HAP-1 (cell line): Measurements from ENCODE around the gene TBC1D22A.

Experiments
- DNase-seq, 2 experiments: peaks; one replicate each; pipeline ENCODE4 v3.0.0-alpha.2; 2016 to 2020; ENCODE audit warnings: low spot score in 2 of 2
- H3K27me3 ChIP-seq: fragments of 250-450 bp; sonication (Bioruptor Pico); 2 replicates; pipeline ENCODE4 v1.5.1; 2020; ENCODE audit warnings: low read depth, mild to moderate bottlenecking, moderate library complexity
- H3K36me3 ChIP-seq: fragments of 250-450 bp; sonication (Bioruptor Pico); replicated peaks from 2 replicates; pipeline ENCODE4 v1.5.1; 2020; ENCODE audit warnings: mild to moderate bottlenecking
- H3K4me1 ChIP-seq: fragments of 250-450 bp; sonication (Bioruptor Pico); 2 replicates; pipeline ENCODE4 v1.5.1; 2020; ENCODE audit warnings: mild to moderate bottlenecking
- H3K4me3 ChIP-seq: fragments of 250-450 bp; sonication (Bioruptor Pico); 2 replicates; pipeline ENCODE4 v1.5.1; 2020; ENCODE audit warnings: mild to moderate bottlenecking, moderate library complexity
- H3K9me3 ChIP-seq: fragments of 250-450 bp; sonication (Bioruptor Pico); 2 replicates; pipeline ENCODE4 v1.5.1; 2020; ENCODE audit warnings: mild to moderate bottlenecking, moderate library complexity
- in situ Hi-C: fragments of 300-500 bp; cut with MboI; formaldehyde crosslinking; loops from 3 replicates; pipeline ENCODE4 v1.14.3; 2020; ENCODE audit warnings: low sequenced_read_pairs, inconsistent platforms, mixed read lengths

The TBC1D22A gene

GRCh38 chr22:47060718-47061117 is 298.3 kb downstream of the TBC1D22A start:
- H3K4me3 ChIP-seq: no peak overlapping the region
- no peaks in the 10 kb centered on the region for H3K36me3 ChIP-seq
- no peaks in the 10 kb centered on the region for H3K9me3 ChIP-seq
- no peak for DNase-seq
- no peaks in the 10 kb centered on the region for H3K27me3 ChIP-seq
- no peaks in the 10 kb centered on the region for H3K4me1 ChIP-seq
- in situ Hi-C loops: no loop called here

DNA sequence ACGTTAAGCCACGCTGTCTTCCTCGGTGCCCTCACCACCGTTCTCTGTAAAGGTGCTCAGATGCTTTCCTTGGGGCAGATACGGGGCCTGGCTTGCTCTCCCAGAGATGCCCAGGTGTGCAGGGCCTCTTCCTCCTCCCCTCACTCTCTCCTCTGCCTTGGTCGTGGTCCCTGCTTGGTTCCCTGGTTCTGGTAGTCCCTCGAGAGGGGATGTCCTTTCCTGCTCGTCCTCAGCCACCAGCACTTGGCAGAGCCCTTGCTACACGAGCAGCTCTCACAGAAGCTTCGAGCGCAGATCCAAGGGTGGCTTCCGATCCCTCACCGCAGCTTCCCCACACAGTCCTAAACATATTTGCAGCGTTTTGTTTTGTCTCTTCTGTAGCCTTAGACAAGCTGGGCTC is 298.8 kb downstream of the TBC1D22A start:
- no peak overlapping the region for H3K4me3 ChIP-seq
- in situ Hi-C loops: no loop called here
- no peaks in the 10 kb centered on the region for H3K4me1 ChIP-seq
- no peaks in the 10 kb centered on the region for H3K27me3 ChIP-seq
- no peak for DNase-seq
- no peaks in the 10 kb centered on the region for H3K9me3 ChIP-seq
- no peaks in the 10 kb centered on the region for H3K36me3 ChIP-seq

DNA sequence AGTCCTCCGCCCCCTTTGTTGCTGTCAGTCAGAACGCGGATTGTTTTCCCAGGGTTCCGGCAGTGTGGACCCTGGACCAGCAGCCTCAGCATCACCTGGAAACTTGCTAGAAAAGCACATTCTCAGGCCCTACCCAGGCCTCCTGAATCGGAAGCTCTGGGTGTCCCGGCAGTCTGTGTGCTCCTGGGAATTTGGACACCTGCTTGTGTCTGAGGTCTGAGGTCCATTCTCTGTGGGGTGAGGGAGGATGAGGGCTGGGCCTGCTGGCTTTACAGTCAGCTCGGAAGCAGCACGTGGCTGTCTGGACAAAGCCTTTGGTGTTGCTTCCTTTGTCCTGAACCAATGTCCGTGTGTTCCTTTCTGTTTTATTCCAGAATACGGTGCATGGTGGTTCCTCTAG is 299.7 kb downstream of the TBC1D22A start:
- in situ Hi-C loops: no loop called here
- no peak for DNase-seq

GRCh38 chr22:47063071-47063509 is 300.6 kb downstream of the TBC1D22A start:
- H3K36me3 ChIP-seq: no peaks in the 10 kb centered on the region
- H3K27me3 ChIP-seq: no peaks in the 10 kb centered on the region
- H3K4me1 ChIP-seq: peaks cover 15% of the 10 kb centered on the region
- no peak overlapping the region for H3K4me3 ChIP-seq
- in situ Hi-C loops: no loop called here
- no peak for DNase-seq
- H3K9me3 ChIP-seq: no peaks in the 10 kb centered on the region

More for the DNA sequence above, 299.7 kb downstream of the TBC1D22A start:
- Histone ChIP-seq H3K27me3 (no peaks in the 10 kb centered on the region), H3K4me1 (peaks cover 8% of the 10 kb centered on the region), H3K4me3 (no peak overlapping the region), H3K9me3 (no peaks in the 10 kb centered on the region), H3K36me3 (no peaks in the 10 kb centered on the region)

DNA sequence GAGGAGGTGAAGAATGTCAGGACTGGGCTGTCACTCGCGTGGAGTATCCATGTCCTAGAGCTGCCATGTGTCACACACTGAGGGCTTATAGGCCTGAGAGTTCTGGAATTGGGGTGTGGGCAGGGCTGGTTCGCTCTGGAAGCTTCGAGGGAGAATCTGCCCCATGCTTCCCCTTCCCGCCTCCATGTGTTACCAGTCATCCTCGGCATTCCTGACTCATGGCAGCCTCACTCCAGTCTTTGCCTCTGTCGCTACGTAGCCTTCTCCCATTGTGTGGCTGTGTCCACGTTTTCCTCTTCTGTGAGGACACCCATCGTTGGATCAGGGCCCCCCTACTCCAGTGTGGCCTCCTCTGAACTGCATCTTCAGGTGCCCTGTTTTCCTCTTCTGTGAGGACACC is 301.2 kb downstream of the TBC1D22A start:
- Histone ChIP-seq H3K4me1 (peaks cover 21% of the 10 kb centered on the region), H3K36me3 (no peaks in the 10 kb centered on the region), H3K9me3 (no peaks in the 10 kb centered on the region), H3K27me3 (no peaks in the 10 kb centered on the region), H3K4me3 (no peak overlapping the region)
- DNase-seq: no peak
- in situ Hi-C loops: no loop called here

DNA sequence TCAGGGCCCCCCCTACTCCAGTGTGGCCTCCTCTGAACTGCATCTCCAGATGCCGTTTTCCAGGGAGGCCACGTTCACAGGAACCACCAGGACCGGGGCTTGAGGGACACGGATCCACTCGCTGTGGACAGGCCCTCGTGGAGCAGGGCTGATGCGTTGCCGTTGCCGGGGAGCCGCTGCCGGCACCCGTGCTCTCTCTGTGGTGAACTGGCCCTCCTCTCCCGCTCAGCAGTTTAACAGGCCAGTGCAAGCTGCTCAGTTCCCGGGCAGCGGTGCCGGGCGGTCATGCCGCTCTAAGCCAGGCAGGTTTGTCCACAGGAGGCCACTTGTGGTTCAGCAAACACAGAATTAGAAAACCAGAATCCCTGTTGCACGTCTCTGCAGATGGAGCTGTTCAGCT is 301.6 kb downstream of the TBC1D22A start:
- no peaks in the 10 kb centered on the region for H3K27me3 ChIP-seq
- H3K36me3 ChIP-seq: no peaks in the 10 kb centered on the region
- in situ Hi-C loops: no loop called here
- DNase-seq: no peak
- H3K4me3 ChIP-seq: no peak overlapping the region
- no peaks in the 10 kb centered on the region for H3K9me3 ChIP-seq
- H3K4me1 ChIP-seq: peaks cover 24% of the 10 kb centered on the region

DNA sequence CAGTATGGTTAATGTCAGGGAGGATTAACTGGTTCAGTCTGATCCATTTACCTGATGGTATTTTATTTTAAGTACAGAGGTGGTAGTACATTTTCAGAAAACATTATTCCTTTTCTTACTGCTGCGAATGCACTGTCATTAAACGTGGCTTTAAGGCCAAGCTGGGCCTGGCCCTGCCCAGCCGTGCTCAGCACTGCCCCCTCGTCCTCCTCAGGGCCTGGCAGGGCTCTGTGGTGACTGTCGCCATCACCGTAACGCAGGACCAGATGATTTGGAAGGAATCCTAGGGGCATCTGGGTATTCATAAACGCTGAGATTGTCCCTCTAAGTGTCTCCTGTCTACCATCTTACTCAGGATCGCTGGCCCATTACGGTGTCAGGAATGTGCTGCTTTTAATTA is 302.0 kb downstream of the TBC1D22A start:
- Histone ChIP-seq H3K4me1 (peaks cover 24% of the 10 kb centered on the region), H3K9me3 (no peaks in the 10 kb centered on the region), H3K4me3 (no peak overlapping the region), H3K36me3 (no peaks in the 10 kb centered on the region), H3K27me3 (no peaks in the 10 kb centered on the region)
- in situ Hi-C loops: no loop called here
- DNase-seq: no peak

- Histone ChIP-seq H3K27me3 (no peaks in the 10 kb centered on the region), H3K4me1 (peaks cover 25% of the 10 kb centered on the region), H3K36me3 (no peaks in the 10 kb centered on the region), H3K4me3 (no peak overlapping the region), H3K9me3 (no peaks in the 10 kb centered on the region)
- in situ Hi-C loops: no loop called here
- peak in 1 of 2 experiments; percentile 7 for DNase-seq
Observed at GRCh38 chr22:47065756-47066615, 303.5 kb downstream of the TBC1D22A start.

DNA sequence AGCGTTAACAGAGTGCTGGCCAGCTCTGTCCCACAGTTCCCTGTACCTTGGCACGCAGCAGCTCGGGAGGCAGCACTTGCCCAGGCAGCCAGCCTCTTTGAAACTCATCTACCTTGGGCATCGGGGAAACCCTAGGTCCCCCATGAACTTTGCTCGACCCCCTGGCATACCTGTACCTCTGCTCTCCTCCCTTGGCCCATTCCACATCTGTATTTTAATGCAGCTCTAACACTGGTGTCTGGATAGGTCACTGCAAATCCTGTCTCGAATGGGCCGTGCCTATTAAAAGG is 304.1 kb downstream of the TBC1D22A start:
- Histone ChIP-seq H3K9me3 (no peaks in the 10 kb centered on the region), H3K27me3 (no peaks in the 10 kb centered on the region), H3K4me1 (peaks cover 31% of the 10 kb centered on the region), H3K36me3 (no peaks in the 10 kb centered on the region), H3K4me3 (no peak overlapping the region)
- DNase-seq: no peak
- in situ Hi-C loops: no loop called here

DNA sequence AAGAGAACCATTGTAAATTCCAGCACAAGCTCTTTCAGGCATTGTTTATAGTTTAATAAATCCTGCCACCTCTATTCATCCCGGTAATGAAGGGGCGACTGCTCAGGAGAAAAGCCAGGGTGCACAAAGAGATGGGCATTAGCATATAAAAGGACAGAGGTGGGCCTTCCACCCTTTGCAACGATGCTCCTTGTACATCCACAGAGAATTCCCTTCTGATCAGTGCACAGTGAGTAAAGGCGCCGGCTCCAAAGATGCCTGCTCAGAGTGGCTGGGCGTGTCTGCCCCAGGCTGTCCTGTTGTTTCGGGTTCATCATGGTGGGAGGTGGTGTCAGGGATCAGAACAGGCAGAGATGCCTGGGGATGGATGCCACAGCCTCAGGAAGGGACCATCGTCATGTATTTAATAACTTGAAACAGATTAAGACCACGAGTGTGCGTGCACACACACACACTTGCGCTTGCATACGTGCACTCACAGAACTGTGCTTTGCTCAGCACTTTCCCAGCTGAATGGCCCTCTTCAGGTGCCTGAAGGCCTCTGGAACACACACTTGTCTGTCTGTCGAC is 305.0 kb downstream of the TBC1D22A start:
- DNase-seq: peak; percentile 92 to 99
- H3K4me1 ChIP-seq: peaks cover 34% of the 10 kb centered on the region
- H3K36me3 ChIP-seq: no peaks in the 10 kb centered on the region
- H3K27me3 ChIP-seq: no peaks in the 10 kb centered on the region
- H3K4me3 ChIP-seq: no peak overlapping the region
- in situ Hi-C loops: no loop called here
- no peaks in the 10 kb centered on the region for H3K9me3 ChIP-seq

- no peaks in the 10 kb centered on the region for H3K36me3 ChIP-seq
- H3K27me3 ChIP-seq: no peaks in the 10 kb centered on the region
- DNase-seq: no peak
- peaks cover 40% of the 10 kb centered on the region for H3K4me1 ChIP-seq
- in situ Hi-C loops: no loop called here
- no peaks in the 10 kb centered on the region for H3K9me3 ChIP-seq
- H3K4me3 ChIP-seq: no peak overlapping the region
Observed at GRCh38 chr22:47067911-47068625, 305.6 kb downstream of the TBC1D22A start.

- H3K27me3 ChIP-seq: no peaks in the 10 kb centered on the region
- no peak for DNase-seq
- in situ Hi-C loops: no loop called here
- H3K4me3 ChIP-seq: no peak overlapping the region
- H3K9me3 ChIP-seq: no peaks in the 10 kb centered on the region
- H3K36me3 ChIP-seq: no peaks in the 10 kb centered on the region
- peaks cover 40% of the 10 kb centered on the region for H3K4me1 ChIP-seq
Observed at GRCh38 chr22:47068626-47068996, 306.2 kb downstream of the TBC1D22A start.

GRCh38 chr22:47069270-47069669 is 306.8 kb downstream of the TBC1D22A start:
- Histone ChIP-seq H3K27me3 (no peaks in the 10 kb centered on the region), H3K36me3 (no peaks in the 10 kb centered on the region), H3K4me3 (no peak overlapping the region), H3K9me3 (no peaks in the 10 kb centered on the region), H3K4me1 (peaks cover 40% of the 10 kb centered on the region)
- in situ Hi-C loops: no loop called here
- DNase-seq: no peak

GRCh38 chr22:47071078-47071806 is 308.8 kb downstream of the TBC1D22A start:
- Histone ChIP-seq H3K4me3 (no peak overlapping the region), H3K36me3 (no peaks in the 10 kb centered on the region), H3K4me1 (peaks cover 40% of the 10 kb centered on the region), H3K27me3 (no peaks in the 10 kb centered on the region), H3K9me3 (no peaks in the 10 kb centered on the region)
- in situ Hi-C loops: no loop called here
- DNase-seq: peak; percentile 5 to 39
